Fibroblast of the aortic adventitia (primary cell): ENCODE data around the gene OASL. TPM values are rescaled to one million over a fixed set of nuclear protein-coding genes. Genes with fewer than 3 reads are reported as not detected.

ENCODE experiments used
- DNase-seq: peaks from one replicate; pipeline ENCODE4 v3.0.0-alpha.2; 2010; ENCODE audit warnings: low read depth
- H3K4me3 ChIP-seq: 2 replicates; pipeline ENCODE4 v1.5.1; 2011; ENCODE audit warnings: low read depth, mild to moderate bottlenecking, control low read depth, low read length, moderate library complexity
- small RNA-seq: library from RNA; depleted of rRNA; stranded (forward); fragments of <200 nt; gene quantifications from one replicate; pipeline ENCODE3, GENCODE V24; 2012
- total RNA-seq: library from RNA; depleted of rRNA; stranded (reverse); fragments of >200 nt; gene quantifications from 2 replicates; pipeline ENCODE4 v1.2.3, GENCODE V29; 2012; ENCODE audit warnings: low replicate concordance
- TF ChIP-seq, protein P1 (sequence below): IDR thresholded peaks from 2 replicates; pipeline ENCODE4 v1.5.1; 2011; ENCODE audit warnings: mild to moderate bottlenecking, low read length, control low read depth, inconsistent platforms; ENCODE audit not compliant: insufficient read depth

Gene OASL
- total RNA-seq, 1 donor = not detected

DNA sequence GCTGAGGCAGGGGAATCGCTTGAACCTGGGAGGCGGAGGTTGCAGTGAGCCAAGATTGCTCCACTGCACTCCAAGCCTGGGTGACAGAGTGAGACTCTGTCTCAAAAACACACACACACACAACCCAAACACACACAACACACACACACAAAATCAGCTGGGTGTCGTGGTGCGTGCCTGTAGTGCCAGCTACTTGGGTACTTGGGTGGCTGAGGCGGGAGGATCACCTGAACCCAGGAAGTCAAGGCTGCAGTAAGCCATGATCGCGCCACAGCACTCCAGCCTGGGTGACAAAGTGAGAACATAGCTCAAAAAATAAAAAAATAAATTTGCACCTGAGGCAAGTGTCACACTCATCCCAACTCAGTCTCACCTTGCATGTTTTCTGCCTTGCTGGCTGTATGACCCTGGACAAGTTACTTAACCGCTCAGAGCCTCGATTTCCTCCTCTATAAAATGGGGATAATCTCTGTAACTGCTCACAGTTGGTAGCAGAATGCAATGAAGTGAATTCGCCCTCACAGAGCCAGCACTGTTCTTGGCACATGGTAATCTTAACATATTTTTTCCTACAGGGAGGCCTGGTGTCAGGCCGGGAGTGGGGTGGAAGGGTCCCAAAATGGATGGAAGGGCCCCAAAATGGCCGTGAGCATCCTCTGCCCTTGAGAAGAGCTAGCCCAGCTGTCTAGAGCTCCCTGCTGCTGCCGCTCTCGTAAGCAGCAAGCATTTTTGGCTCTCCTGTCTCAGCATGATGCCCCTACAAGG is 61.3 kb downstream of the OASL start:
- H3K4me3 ChIP-seq = no peak overlapping the region
- DNase-seq = no peak
- TF ChIP-seq, protein P1, sequence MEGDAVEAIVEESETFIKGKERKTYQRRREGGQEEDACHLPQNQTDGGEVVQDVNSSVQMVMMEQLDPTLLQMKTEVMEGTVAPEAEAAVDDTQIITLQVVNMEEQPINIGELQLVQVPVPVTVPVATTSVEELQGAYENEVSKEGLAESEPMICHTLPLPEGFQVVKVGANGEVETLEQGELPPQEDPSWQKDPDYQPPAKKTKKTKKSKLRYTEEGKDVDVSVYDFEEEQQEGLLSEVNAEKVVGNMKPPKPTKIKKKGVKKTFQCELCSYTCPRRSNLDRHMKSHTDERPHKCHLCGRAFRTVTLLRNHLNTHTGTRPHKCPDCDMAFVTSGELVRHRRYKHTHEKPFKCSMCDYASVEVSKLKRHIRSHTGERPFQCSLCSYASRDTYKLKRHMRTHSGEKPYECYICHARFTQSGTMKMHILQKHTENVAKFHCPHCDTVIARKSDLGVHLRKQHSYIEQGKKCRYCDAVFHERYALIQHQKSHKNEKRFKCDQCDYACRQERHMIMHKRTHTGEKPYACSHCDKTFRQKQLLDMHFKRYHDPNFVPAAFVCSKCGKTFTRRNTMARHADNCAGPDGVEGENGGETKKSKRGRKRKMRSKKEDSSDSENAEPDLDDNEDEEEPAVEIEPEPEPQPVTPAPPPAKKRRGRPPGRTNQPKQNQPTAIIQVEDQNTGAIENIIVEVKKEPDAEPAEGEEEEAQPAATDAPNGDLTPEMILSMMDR = no peak

DNA sequence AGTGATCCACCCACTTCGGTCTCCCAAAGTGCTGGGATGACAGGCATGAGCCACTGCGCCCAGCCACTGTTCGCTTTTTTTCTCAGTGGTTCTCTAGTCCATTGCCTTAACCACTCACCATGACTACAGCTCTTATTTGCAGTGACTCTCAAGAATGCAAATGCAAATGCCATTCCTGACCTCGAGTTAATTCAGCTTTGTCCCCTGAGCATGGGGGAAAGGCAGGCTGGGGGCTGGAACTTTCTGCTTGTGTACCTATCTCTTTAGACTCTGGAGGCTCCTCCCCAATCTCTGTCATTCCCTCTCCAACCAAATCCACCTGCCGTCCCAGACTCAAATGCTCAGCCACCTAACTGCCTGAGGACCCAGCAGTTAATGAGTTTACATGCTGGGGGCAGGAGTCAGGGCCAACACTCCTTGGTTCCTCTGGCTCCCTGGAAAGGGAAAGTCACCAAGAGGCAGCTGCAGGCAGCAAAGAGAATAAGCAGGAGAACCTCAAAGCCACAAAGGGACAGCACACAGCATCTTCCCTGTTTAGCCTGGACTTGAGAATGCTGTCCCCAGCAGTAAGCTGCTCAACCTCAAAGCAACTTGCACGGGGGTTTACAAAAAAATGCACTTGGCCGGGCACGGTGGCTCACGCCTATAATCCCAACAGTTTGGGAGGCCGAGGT is 66.0 kb downstream of the OASL start:
- H3K4me3 ChIP-seq = no peak overlapping the region
- TF ChIP-seq, protein P1 = no peak
- no peak for DNase-seq

DNA sequence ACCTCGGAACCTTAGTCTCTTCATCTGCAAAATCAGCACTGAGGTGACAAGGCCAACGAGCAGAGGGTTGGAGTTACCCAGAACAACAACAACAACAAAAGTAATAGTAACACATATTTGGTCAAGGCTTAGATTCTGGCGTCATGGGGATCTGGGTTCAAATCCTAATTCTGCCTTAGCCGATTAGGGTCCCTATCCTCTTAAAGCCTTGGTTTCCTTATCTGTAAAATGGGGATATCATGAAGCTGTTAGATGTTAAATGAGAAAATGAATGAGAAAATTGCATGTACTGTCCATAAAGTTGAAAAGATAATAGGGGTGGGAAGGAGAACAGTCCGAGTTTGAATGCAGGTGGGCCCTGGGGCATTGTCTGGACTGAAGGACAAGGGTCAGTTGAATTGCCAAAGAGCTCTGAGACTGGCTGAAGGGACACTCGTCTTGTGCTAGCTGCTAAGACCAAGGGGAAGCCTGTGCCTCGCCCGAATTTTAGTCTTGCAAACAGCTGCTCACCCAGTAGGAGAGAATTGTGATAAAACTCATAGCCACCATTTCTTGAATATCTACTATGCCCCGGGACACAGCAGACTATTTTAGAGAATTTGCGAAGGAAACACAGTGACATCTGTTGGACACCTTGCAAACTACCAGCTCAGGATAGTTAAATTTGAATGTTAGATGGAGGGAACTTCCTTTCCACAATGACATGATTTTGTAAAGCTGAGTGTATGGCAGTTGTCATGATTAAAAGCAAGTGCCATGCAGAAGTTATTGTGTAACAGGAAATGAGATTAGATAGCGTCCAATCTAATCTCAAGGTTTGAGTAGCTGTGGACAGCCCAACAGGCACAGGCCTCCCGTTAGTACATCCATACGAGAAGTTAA is 67.5 kb downstream of the OASL start:
- TF ChIP-seq, protein P1 = peak; percentile 83
- peak; percentile 78 for DNase-seq
- no peak overlapping the region for H3K4me3 ChIP-seq

DNA sequence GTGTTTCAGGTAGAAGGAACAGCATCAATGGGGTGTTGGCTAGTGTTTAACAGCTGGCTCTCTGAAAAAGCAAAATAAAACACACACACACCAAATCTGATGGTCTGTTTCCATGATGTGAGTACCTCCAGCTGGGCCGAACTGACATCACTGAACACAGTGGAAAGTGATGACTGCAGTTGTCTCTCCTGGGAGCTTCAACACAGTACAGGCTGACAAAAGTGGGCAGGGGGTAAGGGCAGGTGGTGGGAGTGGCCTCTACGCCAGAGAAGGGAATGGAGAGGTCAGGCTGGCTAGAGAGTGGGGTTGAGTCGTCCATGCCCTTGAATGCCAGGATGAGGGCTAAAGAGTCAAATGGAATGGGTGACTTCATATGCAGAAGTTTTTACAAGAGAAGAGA is 68.7 kb downstream of the OASL start:
- DNase-seq = no peak
- H3K4me3 ChIP-seq = no peak overlapping the region

More for the DNA sequence above, 68.7 kb downstream of the OASL start:
- TF ChIP-seq, protein P1 = no peak

Small RNA genes lying within 50 kb of the gene (small RNA-seq; reads per million reads assigned to genes)
- gene AC079602.2 = 0.57 reads per million

Other genes starting within 250 kb of the OASL start
- gene SPPL3, start 134.9 kb downstream of the OASL start, total RNA-seq = 15.9 and 18.3 TPM in 2 replicates
- 0.09 TPM in 1 of 2 replicates, not detected in the other for gene HNF1A, start 60.7 kb downstream of the OASL start, total RNA-seq
- gene C12orf43, start 22.8 kb downstream of the OASL start, total RNA-seq = 12.7 and 17.8 TPM in 2 replicates
- 0.18 and 9.1 TPM in 2 replicates for gene P2RX7, start 93.6 kb upstream of the OASL start, total RNA-seq
- gene P2RX4, start 170.9 kb upstream of the OASL start, total RNA-seq = 2.7 and 9.1 TPM in 2 replicates